ENCODE data around the gene TMEM141.
"Not testable (repeated sequence)": the region's sequence is repeated elsewhere in the genome, so short reads cannot be mapped to it uniquely, and the experiment has no call there.

Gene TMEM141

DNA sequence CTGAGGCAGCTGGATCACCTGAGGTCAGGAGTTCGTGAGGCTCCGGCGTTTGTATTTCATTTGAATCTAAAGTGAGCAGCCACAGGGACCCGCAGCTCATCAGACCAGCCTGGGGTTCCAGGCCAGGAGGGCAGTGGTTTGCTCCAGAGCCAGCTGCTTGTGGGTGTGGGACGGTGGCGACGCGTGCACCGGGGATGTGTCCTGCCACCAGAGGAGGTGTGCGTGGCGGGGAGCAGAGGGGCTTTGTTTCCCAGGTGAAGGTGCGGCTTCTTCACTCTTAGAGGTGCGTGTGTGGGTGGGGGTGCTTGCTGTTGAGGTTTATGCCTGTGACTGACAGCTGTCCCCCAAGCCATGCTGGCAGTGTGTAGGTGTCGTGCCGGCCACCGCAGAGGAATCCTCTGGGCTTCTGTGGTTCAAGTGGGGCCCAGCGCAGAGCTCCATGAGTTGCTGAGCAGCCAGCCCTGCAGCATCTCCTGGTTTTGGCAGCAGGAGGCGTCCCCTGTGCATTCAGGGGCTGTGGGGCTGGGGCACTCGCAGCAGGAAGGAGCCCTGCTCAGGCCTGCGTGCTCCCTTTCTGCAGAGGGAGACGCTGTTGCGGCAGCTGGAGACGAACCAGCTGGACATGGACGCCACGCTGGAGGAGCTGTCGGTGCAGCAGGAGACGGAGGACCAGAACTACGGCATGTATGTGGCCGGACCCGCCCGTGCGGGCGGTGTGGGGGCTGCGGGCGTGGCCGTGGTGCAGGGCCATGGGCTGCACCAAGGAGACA, 44.2 kb downstream of the TMEM141 start:
- Mint-ChIP-seq H3K9me3 (no peaks in the 10 kb centered on the region), H3K4me1 (ENCODE audit: low read depth) (no peaks in the 10 kb centered on the region), H3K4me3 (no peak overlapping the region), H3K27ac (peak overlapping the region; percentile 18), H3K27me3 (no peaks in the 10 kb centered on the region), H3K36me3 (ENCODE audit: low read depth) (peaks cover 64% of the 10 kb centered on the region)
- DNase-seq = peak; percentile 27

DNA sequence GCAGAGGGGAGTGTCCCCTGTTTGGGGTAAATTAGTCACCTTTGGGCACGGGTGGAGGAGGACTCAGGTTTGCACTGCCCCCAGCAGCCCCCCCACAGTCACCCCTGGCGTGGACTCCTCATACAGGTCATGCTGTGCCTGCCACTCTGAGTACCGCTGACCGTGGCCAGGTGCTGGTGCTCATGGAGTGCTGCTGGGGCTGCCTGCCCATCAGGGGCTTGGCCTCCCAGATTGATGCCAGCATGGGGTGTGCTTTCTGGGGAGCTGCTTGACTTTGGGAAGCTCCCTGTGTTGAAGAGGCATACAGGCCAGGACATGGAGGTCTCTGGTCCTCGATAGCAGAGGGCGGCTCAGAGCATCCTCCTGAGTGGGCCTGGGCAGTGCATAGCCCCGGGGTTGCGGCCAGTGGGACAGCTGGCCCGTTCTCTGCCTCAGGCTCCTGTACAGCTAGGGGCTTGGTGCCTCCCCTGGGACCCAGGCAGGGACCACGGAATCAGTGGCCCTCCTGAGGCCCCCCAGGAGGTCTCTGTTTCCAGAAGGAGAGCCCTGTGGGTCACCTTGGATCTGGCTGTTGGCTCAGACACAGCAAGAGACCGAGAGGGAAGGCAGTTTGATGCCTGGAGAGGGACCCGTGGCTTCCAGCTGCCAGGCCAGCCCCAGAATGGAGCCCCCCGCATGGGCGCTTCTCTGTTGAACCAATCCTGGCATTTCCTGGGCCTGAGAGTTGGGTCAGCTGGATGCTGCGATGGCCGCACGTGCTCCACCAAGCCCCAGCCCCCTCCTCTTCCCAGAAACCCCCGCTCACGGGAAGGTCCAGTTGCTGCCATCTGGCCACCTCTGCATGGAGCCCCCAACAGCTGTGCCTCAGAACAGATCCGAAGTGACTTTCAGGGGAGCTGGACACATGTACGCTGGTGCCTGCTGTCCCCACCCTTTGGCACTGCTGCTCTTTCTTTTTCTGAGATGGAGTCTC, 45.1 kb downstream of the TMEM141 start:
- Mint-ChIP-seq H3K27ac (no peak overlapping the region), H3K36me3 (ENCODE audit: low read depth) (peaks cover 57% of the 10 kb centered on the region)
- peak; percentile 26 for DNase-seq

DNA sequence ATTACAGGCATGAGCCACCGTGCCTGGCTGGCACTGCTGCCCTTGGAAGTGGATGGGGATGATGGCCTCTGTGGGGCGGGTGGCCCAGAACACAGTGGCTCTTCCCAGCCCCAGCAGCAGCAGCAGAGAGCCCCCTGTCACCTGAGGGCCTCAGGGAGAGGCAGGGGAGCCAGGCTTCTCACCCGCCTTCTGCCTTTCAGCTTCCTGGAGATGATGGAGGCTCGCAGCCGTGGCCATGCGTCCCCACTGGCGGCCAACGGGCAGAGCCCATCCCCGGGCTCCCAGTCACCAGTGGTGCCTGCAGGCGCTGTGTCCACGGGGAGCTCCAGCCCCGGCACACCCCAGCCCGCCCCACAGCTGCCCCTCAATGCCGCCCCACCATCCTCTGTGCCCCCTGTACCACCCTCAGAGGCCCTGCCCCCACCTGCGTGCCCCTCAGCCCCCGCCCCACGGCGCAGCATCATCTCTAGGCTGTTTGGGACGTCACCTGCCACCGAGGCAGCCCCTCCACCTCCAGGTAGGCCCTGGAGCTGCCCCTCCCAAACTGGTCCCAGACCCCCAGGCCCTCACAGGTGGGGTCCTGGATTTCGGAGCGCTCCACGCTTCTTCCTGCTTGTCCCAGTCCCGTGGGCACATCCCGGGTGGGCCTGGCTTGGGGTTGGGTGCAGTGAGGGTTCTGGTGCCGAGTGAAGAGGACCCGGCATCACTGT, 46.2 kb downstream of the TMEM141 start:
- Mint-ChIP-seq H3K27ac (no peak overlapping the region), H3K4me3 (no peak overlapping the region), H3K36me3 (ENCODE audit: low read depth) (peaks cover 46% of the 10 kb centered on the region), H3K9me3 (no peaks in the 10 kb centered on the region), H3K4me1 (ENCODE audit: low read depth) (peaks cover 5% of the 10 kb centered on the region), H3K27me3 (no peaks in the 10 kb centered on the region)
- DNase-seq = no peak

More for the DNA sequence above, 45.1 kb downstream of the TMEM141 start:
- Mint-ChIP-seq H3K9me3 (no peaks in the 10 kb centered on the region), H3K27me3 (no peaks in the 10 kb centered on the region), H3K4me1 (ENCODE audit: low read depth) (no peaks in the 10 kb centered on the region), H3K4me3 (no peak overlapping the region)

DNA sequence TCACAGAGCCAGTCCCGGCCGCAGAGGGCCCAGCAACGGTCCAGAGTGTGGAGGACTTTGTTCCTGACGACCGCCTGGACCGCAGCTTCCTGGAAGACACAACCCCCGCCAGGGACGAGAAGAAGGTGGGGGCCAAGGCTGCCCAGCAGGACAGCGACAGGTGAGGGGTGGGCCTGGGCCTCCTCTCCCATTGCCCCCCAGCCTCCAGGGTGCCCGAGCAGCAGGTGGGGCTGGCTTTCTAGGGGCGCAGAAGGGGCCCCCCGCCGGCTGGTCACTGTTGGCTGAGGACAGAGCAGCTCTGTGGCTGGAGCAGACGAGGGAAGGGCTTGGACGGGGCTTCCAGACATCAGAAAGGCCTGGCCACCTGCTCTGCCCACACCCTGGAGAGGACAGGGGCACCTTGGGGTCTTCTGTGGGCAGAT, 46.7 kb downstream of the TMEM141 start:
- not testable (repeated sequence) for DNase-seq; H3K27ac Mint-ChIP-seq; H3K9me3 Mint-ChIP-seq; H3K4me3 Mint-ChIP-seq; H3K4me1 Mint-ChIP-seq (ENCODE audit: low read depth); H3K27me3 Mint-ChIP-seq
- peaks cover 42% of the 10 kb centered on the region for H3K36me3 Mint-ChIP-seq (ENCODE audit: low read depth)

DNA sequence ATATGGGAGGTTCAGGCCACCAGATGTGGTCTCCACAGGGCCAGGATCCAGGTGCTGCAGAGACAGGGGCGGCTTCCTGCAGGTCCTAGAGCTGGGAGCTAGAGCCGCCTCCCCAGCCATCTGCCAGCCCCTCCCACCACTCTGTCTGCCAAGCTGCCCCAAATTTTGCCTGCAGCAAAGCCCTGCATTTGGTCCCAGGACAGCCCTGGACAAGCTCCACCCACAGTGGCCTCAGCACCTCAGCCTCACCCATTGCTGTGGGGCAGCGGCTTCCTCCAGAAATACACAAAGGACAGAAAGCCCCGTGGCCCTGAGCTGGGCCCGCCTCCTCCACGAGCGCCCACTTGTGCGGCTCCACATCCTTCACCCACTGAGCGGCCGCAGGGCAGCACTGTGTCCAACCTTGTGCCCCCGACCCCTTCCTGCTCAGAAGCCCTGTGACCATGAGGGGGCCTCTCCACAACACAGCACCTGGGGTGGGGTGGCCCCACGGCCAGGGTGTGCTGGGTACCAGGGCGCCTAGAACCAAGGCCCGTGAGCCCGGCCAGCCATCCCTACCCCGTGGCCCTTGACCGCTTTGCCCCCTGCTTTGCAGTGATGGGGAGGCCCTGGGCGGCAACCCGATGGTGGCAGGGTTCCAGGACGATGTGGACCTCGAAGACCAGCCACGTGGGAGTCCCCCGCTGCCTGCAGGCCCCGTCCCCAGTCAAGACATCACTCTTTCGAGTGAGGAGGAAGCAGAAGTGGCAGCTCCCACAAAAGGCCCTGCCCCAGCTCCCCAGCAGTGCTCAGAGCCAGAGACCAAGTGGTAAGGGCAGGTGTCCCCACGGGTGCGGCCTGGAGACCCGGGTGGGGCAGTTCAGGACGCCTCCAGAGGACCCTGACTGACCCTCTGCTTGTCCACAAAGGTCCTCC, 47.4 kb downstream of the TMEM141 start:
- no peak for DNase-seq
- peaks cover 42% of the 10 kb centered on the region for H3K36me3 Mint-ChIP-seq (ENCODE audit: low read depth)
- H3K27me3 Mint-ChIP-seq = peaks cover 3% of the 10 kb centered on the region
- peak overlapping the region; percentile 44 for H3K27ac Mint-ChIP-seq
- H3K4me3 Mint-ChIP-seq = no peak overlapping the region
- peaks cover 11% of the 10 kb centered on the region for H3K4me1 Mint-ChIP-seq (ENCODE audit: low read depth)
- no peaks in the 10 kb centered on the region for H3K9me3 Mint-ChIP-seq

DNA sequence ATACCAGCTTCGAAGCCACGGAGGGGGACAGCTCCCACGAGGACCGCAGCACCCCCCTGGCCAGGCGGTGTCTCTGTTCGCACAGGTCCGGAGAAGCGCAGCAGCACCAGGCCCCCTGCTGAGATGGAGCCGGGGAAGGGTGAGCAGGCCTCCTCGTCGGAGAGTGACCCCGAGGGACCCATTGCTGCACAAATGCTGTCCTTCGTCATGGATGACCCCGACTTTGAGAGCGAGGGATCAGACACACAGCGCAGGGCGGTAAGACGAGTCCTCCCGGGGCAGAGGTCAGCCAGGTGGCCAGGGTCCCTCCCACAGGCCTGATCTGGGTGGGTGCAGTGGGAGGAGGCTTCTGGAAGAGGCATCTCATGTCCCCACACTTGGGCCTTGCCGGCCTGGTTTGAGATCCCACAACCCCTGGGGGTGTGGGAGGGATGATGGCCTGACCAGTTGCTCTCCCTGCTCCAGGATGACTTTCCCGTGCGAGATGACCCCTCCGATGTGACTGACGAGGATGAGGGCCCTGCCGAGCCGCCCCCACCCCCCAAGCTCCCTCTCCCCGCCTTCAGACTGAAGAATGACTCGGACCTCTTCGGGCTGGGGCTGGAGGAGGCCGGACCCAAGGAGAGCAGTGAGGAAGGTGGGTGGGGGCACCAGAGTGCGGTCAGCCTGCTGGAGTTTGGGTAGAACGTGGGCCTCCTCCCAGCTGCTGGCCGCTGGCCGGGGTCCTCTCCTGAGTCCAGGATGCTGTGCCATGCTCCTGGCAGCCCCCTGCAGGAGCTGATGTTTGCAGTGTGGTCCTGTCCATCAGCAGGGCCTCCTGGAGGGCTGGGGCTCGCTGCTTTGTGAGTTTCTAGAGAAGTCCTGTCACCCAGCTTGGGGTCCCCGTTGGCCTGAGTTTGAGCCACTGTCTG, 48.3 kb downstream of the TMEM141 start:
- no peak for DNase-seq
- Mint-ChIP-seq H3K9me3 (no peaks in the 10 kb centered on the region), H3K36me3 (ENCODE audit: low read depth) (peaks cover 35% of the 10 kb centered on the region), H3K27me3 (peaks cover 6% of the 10 kb centered on the region), H3K4me1 (ENCODE audit: low read depth) (peaks cover 12% of the 10 kb centered on the region), H3K27ac (no peak overlapping the region), H3K4me3 (no peak overlapping the region)

DNA sequence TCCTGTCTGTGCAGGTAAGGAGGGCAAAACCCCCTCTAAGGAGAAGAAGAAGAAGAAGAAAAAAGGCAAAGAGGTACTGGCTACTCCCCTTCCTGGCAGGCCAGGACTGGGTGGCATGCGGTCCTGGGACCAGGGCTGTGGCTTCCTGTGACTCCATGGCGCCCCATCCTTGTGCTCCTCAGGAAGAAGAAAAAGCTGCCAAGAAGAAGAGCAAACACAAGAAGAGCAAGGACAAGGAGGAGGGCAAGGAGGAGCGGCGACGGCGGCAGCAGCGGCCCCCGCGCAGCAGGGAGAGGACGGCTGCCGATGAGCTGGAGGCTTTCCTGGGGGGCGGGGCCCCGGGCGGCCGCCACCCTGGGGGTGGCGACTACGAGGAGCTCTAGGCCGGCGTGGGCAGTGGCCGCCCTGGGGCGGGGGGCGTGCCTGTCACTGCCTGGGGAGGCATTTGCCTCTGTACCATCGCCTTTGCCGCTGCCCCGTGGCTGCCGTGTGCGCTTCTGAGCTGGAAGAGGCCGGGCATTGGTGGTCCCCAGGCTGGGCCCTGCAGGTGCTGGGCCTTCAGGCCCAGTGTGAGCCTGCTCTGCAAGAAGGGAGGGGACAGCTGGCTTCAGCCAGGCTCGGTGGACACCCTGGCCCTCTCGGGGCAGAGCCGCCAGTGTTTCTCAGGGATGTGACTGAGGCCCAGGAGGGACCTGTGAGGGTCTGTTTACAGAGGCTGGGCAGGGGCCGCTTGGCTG, 49.2 kb downstream of the TMEM141 start:
- H3K27ac Mint-ChIP-seq = no peak overlapping the region
- no peak for DNase-seq
- peaks cover 33% of the 10 kb centered on the region for H3K36me3 Mint-ChIP-seq (ENCODE audit: low read depth)
- H3K4me3 Mint-ChIP-seq = no peak overlapping the region
- H3K27me3 Mint-ChIP-seq = peaks cover 10% of the 10 kb centered on the region
- peaks cover 14% of the 10 kb centered on the region for H3K4me1 Mint-ChIP-seq (ENCODE audit: low read depth)
- no peaks in the 10 kb centered on the region for H3K9me3 Mint-ChIP-seq

DNA sequence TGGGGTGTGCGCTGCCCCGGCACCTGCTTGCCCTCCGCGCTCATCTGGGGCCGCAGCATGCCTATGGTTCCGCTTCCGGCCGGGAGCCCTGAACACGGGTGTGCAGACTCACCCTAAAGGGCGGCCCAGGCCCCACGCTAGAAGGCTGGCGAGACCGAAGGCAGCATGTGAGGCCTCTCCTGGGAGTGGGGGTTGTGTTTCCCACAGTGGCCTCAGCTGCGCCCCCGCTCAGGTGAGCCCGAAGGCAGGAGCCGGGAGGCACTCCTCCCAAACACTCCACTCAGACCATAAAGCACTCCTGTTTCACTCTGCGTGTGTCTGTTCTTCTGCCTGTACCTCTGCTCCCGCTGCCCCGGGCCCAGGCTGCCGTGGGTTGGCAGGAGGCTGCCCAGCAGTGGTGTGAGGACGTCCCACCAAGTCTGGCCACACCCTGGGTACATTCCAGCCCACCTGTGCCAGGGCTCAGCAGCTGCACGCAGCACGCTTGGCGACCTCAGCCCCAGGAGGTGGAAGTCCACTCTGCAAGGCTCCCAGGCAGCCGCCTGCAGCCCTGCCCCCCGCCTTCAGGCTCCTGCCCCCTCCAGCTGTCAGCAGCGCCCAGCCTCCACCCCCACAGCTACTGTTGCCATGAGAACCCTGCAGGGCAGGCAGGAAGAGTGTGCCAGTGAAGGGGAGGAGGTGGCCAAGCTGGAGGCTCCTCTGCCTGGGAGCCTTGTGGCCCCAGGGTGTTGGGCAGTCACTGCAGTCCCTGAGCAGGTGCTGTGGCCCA, 49.9 kb downstream of the TMEM141 start:
- Mint-ChIP-seq H3K9me3 (no peaks in the 10 kb centered on the region), H3K4me1 (ENCODE audit: low read depth) (peaks cover 14% of the 10 kb centered on the region), H3K4me3 (no peak overlapping the region), H3K27ac (no peak overlapping the region), H3K36me3 (ENCODE audit: low read depth) (peaks cover 28% of the 10 kb centered on the region), H3K27me3 (peaks cover 15% of the 10 kb centered on the region)
- DNase-seq = no peak

DNA sequence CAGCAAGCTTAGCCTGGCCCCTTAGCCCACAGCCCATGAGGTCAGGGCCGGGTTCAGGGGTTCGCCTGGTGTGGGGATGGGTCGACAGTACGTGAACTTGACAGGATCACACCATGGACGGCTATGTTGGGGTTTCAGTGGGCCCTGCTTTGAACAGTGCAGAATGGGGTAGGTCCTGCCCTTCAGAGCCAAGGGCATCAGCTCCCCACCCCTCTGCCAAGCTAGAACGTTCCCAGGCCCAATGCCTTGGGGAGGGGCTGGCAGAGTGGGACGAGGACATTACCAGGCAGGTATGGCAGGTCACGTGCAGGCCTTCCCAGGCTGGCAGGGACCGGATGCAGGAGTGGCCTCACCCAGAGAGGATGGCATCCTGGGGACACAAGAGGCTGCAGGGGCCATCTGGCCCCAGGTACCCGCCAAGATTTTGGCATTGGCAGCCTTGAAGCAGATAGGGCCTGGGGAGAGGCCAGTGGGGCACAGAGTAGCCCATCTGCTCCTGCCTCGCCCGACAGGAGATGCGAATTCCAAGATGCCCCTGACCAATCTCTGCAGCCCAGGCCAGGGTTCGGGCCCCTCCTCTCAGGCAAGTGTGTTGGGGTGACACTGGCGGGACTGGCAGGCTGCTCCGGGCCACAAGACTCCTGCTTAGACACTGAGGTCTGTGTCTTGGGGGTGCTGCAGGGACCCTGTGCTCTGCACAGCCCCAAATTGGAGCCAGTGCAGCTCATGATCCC, 50.7 kb downstream of the TMEM141 start:
- Mint-ChIP-seq H3K4me3 (peak overlapping the region; percentile 69), H3K27ac (peak overlapping the region; percentile 55), H3K4me1 (ENCODE audit: low read depth) (peaks cover 18% of the 10 kb centered on the region), H3K27me3 (peaks cover 21% of the 10 kb centered on the region), H3K36me3 (ENCODE audit: low read depth) (peaks cover 23% of the 10 kb centered on the region)
- not testable (repeated sequence) for H3K9me3 Mint-ChIP-seq, DNase-seq

DNA sequence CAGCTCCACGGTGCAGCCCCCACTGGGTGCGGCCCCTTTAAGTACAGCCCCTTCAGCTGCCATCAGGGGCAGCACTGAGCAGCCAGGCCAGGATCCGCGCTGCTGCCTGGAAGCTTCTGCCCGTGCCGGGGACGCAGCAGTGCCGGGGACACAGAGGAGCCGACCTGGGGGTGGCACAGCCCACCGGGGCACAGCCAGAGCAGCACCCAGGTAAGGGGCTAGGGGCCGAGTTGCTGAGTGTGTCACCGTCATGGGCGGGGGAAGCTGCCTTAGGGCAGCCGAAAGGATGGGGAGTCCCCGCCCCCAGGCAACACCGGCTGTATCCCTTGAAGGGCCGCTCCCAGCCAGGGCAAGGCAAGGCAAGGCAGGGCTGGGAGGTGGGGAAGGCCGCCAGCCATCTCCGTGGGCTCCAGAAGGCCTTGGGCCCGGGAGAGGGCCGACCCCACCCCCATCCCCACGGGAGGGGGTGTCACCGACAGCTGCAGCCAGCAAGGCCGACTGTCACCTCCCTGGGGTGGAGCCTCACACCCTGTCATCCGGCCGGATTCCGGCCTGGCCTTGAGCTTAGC, 51.3 kb downstream of the TMEM141 start, which contains the start of gene AJM1:
AJM1 (plus strand) TSS at position 99 of the 569 bp plus-strand sequence. CDS start 1,937 bp downstream, outside the sequence.
- H3K27me3 Mint-ChIP-seq = peaks cover 25% of the 10 kb centered on the region
- DNase-seq = peak; percentile 90
- H3K9me3 Mint-ChIP-seq = not testable (repeated sequence)

More for the DNA sequence above, 51.3 kb downstream of the TMEM141 start, which contains the start of gene AJM1:
- Mint-ChIP-seq H3K4me3 (peak within 1 kb of the TSS; percentile 69), H3K4me1 (ENCODE audit: low read depth) (peaks cover 20% of the 10 kb centered on the region), H3K27ac (peak within 1 kb of the TSS; percentile 55), H3K36me3 (ENCODE audit: low read depth) (peaks cover 23% of the 10 kb centered on the region)

All from activated T-cell treated with anti-CD3 and anti-CD28 coated beads, Interleukin-2, amount 50 U/mL, for 24 hours (primary cell).